ENCODE results near the gene HAO1. TPM values are rescaled to one million over a fixed set of nuclear protein-coding genes. Genes with fewer than 3 reads are reported as not detected.

HAO1 gene
- total and polyA plus RNA-seq, 5 donors from 2014 or later, result not detected

DNA sequence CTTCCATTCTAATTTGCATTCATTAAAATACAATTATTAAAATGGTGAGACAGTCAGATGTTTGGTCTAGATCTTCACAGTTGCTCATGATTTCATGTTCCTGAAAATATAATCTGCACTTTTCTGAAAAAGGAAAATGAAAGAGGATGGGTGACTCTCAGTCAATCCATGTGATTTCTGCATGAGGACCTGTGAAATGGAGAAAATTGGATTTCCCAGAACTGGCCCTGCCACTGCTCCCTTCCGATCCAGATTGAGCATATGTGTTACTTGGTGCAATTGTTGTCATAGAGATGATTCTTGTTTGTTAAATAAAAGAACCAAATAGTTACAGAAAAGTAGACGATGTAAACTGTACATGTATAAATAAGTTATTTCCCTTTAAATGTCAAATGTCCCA lies 37.4 kb downstream of the HAO1 start:
- no peak for DNase-seq
- no peak for ATAC-seq (ENCODE audit: low read depth in 2 of 2)
- Mint-ChIP-seq H3K9me3 (peaks cover 0 to 4% (median 0%) of the 10 kb centered on the region in 7 donors), H3K4me3 (no peak overlapping the region), H3K4me1 (no peaks in the 10 kb centered on the region), H3K27me3 (no peaks in the 10 kb centered on the region), H3K27ac (no peak overlapping the region), H3K36me3 (no peaks in the 10 kb centered on the region)
- H3K4me3 ChIP-seq (ENCODE audit: low read depth, low read length), result no peak overlapping the region
- H3K27ac ChIP-seq (ENCODE audit: insufficient read depth, low read length, poor library complexity, severe bottlenecking), result no peak overlapping the region
- H3K27me3 ChIP-seq (ENCODE audit: control insufficient read depth, insufficient read depth, low read length), result no peaks in the 10 kb centered on the region
- no peaks in the 10 kb centered on the region for H3K9me3 ChIP-seq (ENCODE audit: control insufficient read depth in 2 of 2, low read length in 2 of 2)
- H3K36me3 ChIP-seq (ENCODE audit: control insufficient read depth, insufficient read depth, low read length), result no peaks in the 10 kb centered on the region
- no peaks in the 10 kb centered on the region for H3K4me1 ChIP-seq (ENCODE audit: control insufficient read depth, insufficient read depth, low read length, poor library complexity, severe bottlenecking)

DNA sequence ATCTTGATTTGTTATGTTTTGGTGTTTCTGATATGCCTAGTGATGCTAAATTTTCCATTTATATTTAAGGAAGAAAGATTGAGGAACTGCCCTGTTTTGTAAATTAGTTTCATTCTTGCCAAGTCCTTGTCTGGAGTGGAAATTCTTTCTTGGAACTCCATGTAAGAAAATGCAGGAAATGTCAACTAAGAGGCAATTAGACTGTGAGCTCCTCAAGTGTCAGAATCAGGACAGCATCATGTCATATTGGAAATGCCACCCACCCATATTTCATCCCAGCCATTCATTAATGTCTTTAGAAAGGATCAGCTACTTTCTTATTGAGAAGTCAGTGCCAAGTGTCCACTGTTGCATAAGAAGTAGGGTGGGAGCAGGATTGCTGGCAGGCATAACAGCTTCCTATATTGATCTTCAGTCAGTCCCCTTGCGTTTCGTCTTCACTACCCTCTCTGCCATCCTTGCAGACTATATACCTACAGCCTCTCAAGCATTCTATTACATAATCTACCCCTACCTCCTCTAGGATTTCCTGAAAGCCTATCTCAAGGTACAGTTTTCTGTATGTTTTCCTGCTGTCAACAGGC lies 42.4 kb downstream of the HAO1 start:
- no peak for ATAC-seq (ENCODE audit: low read depth in 2 of 2)
- peaks cover 0 to 8% (median 0%) of the 10 kb centered on the region in 7 donors for H3K9me3 Mint-ChIP-seq
- H3K4me3 Mint-ChIP-seq, result no peak overlapping the region
- no peak overlapping the region for H3K4me3 ChIP-seq (ENCODE audit: low read depth, low read length)
- no peak overlapping the region for H3K27ac Mint-ChIP-seq
- H3K36me3 Mint-ChIP-seq, result no peaks in the 10 kb centered on the region
- no peaks in the 10 kb centered on the region for H3K9me3 ChIP-seq (ENCODE audit: control insufficient read depth in 2 of 2, low read length in 2 of 2)
- no peaks in the 10 kb centered on the region for H3K4me1 ChIP-seq (ENCODE audit: control insufficient read depth, insufficient read depth, low read length, poor library complexity, severe bottlenecking)
- H3K27ac ChIP-seq (ENCODE audit: insufficient read depth, low read length, poor library complexity, severe bottlenecking), result no peak overlapping the region
- H3K36me3 ChIP-seq (ENCODE audit: control insufficient read depth, insufficient read depth, low read length), result no peaks in the 10 kb centered on the region
- H3K27me3 Mint-ChIP-seq, result no peaks in the 10 kb centered on the region
- no peak for DNase-seq
- H3K4me1 Mint-ChIP-seq, result no peaks in the 10 kb centered on the region
- no peaks in the 10 kb centered on the region for H3K27me3 ChIP-seq (ENCODE audit: control insufficient read depth, insufficient read depth, low read length)

DNA sequence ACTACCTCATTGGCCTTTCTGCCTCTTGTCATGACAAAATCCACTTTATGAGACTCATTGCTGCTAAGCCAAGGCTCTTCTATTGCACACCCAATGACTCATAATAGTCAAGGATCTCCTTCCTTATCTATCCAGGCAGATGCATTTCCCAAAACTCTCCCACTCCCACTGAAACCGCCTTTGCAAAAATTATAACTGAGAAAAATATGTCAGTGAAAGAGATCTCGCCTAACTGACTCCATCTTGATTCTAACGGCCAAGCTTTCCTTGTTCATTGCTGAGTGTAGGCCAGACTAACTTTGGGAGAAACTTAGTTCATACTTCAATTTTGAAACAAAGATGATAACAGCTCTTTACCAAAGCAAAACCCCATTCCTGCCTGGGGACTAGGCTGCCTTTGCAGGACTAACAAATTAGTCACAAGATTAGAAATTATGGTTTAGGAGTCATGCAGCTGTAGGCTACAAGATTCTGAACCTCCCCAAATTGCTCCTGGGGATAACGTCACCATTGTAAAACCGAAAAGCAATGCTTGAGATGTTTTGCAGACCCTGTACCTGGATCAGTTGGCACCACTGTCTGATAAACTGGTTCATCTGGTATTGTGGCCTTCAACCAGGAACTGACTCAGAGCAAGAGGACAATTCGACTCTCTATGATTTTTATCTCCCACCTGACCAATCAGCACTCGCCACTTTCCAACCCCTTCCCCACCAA lies 47.1 kb downstream of the HAO1 start:
- Histone ChIP-seq H3K27ac (ENCODE audit: insufficient read depth, low read length, poor library complexity, severe bottlenecking) (no peak overlapping the region), H3K36me3 (ENCODE audit: control insufficient read depth, insufficient read depth, low read length) (no peaks in the 10 kb centered on the region), H3K4me3 (ENCODE audit: low read depth, low read length) (no peak overlapping the region), H3K27me3 (ENCODE audit: control insufficient read depth, insufficient read depth, low read length) (no peaks in the 10 kb centered on the region), H3K9me3 (ENCODE audit: control insufficient read depth in 2 of 2, low read length in 2 of 2) (no peaks in the 10 kb centered on the region), H3K4me1 (ENCODE audit: control insufficient read depth, insufficient read depth, low read length, poor library complexity, severe bottlenecking) (no peaks in the 10 kb centered on the region)
- Mint-ChIP-seq H3K4me1 (no peaks in the 10 kb centered on the region), H3K4me3 (no peak overlapping the region), H3K27me3 (no peaks in the 10 kb centered on the region), H3K27ac (no peak overlapping the region), H3K36me3 (no peaks in the 10 kb centered on the region), H3K9me3 (peaks cover 0 to 6% (median 4%) of the 10 kb centered on the region in 7 donors)
- ATAC-seq (ENCODE audit: low read depth in 2 of 2) (no peak), DNase-seq (no peak)

DNA sequence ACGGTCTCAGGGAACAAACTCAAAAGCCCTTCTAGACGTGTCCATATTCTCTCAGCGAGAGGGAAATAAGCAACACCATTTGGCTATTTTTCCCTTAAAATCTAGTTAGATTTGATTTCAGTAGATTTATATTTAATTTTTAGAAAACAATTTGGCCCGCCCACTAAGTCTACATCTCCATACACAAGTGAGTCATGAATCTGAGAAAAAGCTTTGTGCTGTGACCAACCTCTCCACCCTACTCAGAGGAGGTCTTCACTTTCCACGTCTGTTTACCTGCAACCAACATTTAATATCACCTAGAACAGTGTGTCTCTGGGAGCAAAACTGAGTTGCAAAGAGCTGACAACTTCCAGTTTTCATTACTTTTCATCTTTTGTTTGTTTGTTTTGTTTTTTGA lies 48.6 kb downstream of the HAO1 start:
- no peak for ATAC-seq (ENCODE audit: low read depth in 2 of 2)
- H3K4me1 ChIP-seq (ENCODE audit: control insufficient read depth, insufficient read depth, low read length, poor library complexity, severe bottlenecking), result no peaks in the 10 kb centered on the region
- no peak overlapping the region for H3K4me3 ChIP-seq (ENCODE audit: low read depth, low read length)
- Mint-ChIP-seq H3K4me1 (no peaks in the 10 kb centered on the region), H3K36me3 (no peaks in the 10 kb centered on the region), H3K27me3 (no peaks in the 10 kb centered on the region), H3K9me3 (peaks cover 0 to 6% (median 4%) of the 10 kb centered on the region in 7 donors), H3K27ac (no peak overlapping the region), H3K4me3 (no peak overlapping the region)
- H3K36me3 ChIP-seq (ENCODE audit: control insufficient read depth, insufficient read depth, low read length), result no peaks in the 10 kb centered on the region
- DNase-seq, result no peak
- H3K27ac ChIP-seq (ENCODE audit: insufficient read depth, low read length, poor library complexity, severe bottlenecking), result no peak overlapping the region
- H3K27me3 ChIP-seq (ENCODE audit: control insufficient read depth, insufficient read depth, low read length), result no peaks in the 10 kb centered on the region
- no peaks in the 10 kb centered on the region for H3K9me3 ChIP-seq (ENCODE audit: control insufficient read depth in 2 of 2, low read length in 2 of 2)

DNA sequence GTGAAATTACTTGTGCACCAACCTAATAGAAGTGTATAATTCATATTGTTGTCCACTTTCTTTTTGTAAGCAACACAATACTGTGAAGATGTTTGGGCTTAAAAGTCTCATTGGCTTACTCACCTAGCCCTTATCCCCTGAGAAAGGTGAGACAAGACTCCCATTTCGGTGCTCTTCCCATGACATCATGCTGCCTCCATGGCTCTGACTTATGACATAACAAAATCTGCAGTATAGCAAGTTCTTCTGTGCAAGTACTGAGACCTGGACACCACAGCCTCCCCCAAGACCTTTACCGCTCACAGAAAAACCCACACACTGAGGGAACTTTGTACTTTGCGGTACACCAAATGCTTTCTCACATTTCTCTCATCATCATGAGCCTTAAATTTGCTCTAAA lies 50.5 kb downstream of the HAO1 start:
- Histone ChIP-seq H3K4me3 (ENCODE audit: low read depth, low read length) (no peak overlapping the region), H3K4me1 (ENCODE audit: control insufficient read depth, insufficient read depth, low read length, poor library complexity, severe bottlenecking) (no peaks in the 10 kb centered on the region), H3K27ac (ENCODE audit: insufficient read depth, low read length, poor library complexity, severe bottlenecking) (no peak overlapping the region), H3K9me3 (ENCODE audit: control insufficient read depth in 2 of 2, low read length in 2 of 2) (no peaks in the 10 kb centered on the region), H3K27me3 (ENCODE audit: control insufficient read depth, insufficient read depth, low read length) (no peaks in the 10 kb centered on the region), H3K36me3 (ENCODE audit: control insufficient read depth, insufficient read depth, low read length) (no peaks in the 10 kb centered on the region)
- Mint-ChIP-seq H3K4me1 (no peaks in the 10 kb centered on the region), H3K36me3 (no peaks in the 10 kb centered on the region), H3K9me3 (peaks cover 0 to 6% (median 3%) of the 10 kb centered on the region in 7 donors), H3K4me3 (no peak overlapping the region), H3K27ac (no peak overlapping the region), H3K27me3 (no peaks in the 10 kb centered on the region)
- no peak for ATAC-seq (ENCODE audit: low read depth in 2 of 2)
- DNase-seq, result no peak

DNA sequence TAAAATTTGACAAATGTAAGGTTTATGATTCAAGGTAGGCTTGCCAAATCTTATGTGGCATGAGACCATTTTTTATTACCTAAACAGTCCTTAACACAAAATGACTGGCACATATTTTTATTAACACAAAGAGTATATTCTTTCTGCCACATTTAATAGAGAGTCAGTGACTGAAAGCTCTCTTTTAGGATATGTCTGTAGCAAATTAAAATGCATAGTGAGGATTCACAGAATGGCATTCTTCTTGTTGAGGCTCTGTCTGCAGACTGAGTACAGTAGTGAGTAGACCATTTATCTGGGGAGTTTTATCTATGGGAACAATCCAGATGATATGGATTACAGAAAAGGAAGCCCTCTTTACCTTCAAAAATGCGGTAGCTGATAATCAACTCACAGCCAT lies 56.5 kb downstream of the HAO1 start:
- H3K4me3 ChIP-seq (ENCODE audit: low read depth, low read length), result no peak overlapping the region
- Mint-ChIP-seq H3K27ac (no peak overlapping the region), H3K4me3 (no peak overlapping the region), H3K36me3 (no peaks in the 10 kb centered on the region), H3K9me3 (peaks cover 0 to 4% (median 0%) of the 10 kb centered on the region in 7 donors), H3K4me1 (no peaks in the 10 kb centered on the region), H3K27me3 (no peaks in the 10 kb centered on the region)
- no peaks in the 10 kb centered on the region for H3K36me3 ChIP-seq (ENCODE audit: control insufficient read depth, insufficient read depth, low read length)
- no peaks in the 10 kb centered on the region for H3K27me3 ChIP-seq (ENCODE audit: control insufficient read depth, insufficient read depth, low read length)
- H3K4me1 ChIP-seq (ENCODE audit: control insufficient read depth, insufficient read depth, low read length, poor library complexity, severe bottlenecking), result no peaks in the 10 kb centered on the region
- ATAC-seq (ENCODE audit: low read depth in 2 of 2), result no peak
- no peak overlapping the region for H3K27ac ChIP-seq (ENCODE audit: insufficient read depth, low read length, poor library complexity, severe bottlenecking)
- DNase-seq, result no peak
- H3K9me3 ChIP-seq (ENCODE audit: control insufficient read depth in 2 of 2, low read length in 2 of 2), result no peaks in the 10 kb centered on the region

DNA sequence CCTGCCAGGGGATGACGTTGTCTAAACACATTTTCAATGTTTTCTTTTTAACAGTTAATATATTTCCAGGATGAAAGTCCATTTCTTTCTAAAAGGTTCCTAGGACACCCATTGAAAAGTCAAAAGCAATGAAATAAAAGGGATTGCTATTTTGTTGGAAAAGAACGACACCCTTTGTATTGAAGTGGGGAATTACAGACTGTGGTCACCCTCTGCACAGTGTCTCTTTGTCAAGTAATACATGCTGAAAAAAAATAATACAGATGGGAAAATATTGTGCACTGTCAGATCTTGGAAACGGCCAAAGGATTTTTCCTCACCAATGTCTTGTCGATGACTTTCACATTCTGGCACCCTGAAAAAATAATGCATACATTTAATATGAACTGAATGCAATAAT lies 56.9 kb downstream of the HAO1 start:
- no peaks in the 10 kb centered on the region for H3K27me3 Mint-ChIP-seq
- no peaks in the 10 kb centered on the region for H3K9me3 ChIP-seq (ENCODE audit: control insufficient read depth in 2 of 2, low read length in 2 of 2)

DNA sequence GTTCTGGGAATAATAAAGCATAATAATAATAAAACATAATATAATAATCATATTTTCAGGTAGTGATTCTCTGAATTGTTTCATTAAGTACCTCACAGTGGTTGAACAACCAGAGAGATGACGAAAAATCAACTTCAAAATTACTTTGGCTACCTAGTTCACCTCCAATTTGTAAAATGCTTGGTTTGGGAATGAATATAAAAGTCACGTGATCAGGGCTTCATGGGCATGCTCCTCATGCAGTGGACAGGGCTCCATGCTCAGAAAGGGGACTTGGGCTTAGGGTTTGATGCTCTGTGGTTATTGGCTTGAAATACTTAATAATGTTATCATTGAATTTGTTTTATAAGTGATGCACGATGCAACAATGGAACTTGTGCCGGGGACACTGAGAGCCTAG lies 58.2 kb downstream of the HAO1 start:
- no peak overlapping the region for H3K4me3 Mint-ChIP-seq
- DNase-seq (no peak), ATAC-seq (ENCODE audit: low read depth in 2 of 2) (no peak)
- Histone ChIP-seq H3K4me3 (ENCODE audit: low read depth, low read length) (no peak overlapping the region), H3K36me3 (ENCODE audit: control insufficient read depth, insufficient read depth, low read length) (no peaks in the 10 kb centered on the region), H3K27me3 (ENCODE audit: control insufficient read depth, insufficient read depth, low read length) (no peaks in the 10 kb centered on the region), H3K4me1 (ENCODE audit: control insufficient read depth, insufficient read depth, low read length, poor library complexity, severe bottlenecking) (no peaks in the 10 kb centered on the region), H3K27ac (ENCODE audit: insufficient read depth, low read length, poor library complexity, severe bottlenecking) (no peak overlapping the region), H3K9me3 (ENCODE audit: control insufficient read depth in 2 of 2, low read length in 2 of 2) (no peaks in the 10 kb centered on the region)
- H3K9me3 Mint-ChIP-seq, result peaks cover 0 to 4% (median 0%) of the 10 kb centered on the region in 7 donors
- H3K27ac Mint-ChIP-seq, result no peak overlapping the region
- no peaks in the 10 kb centered on the region for H3K36me3 Mint-ChIP-seq
- no peaks in the 10 kb centered on the region for H3K4me1 Mint-ChIP-seq
- peaks cover 6% of the 10 kb centered on the region for H3K27me3 Mint-ChIP-seq

More for the DNA sequence above, 56.9 kb downstream of the HAO1 start:
- no peak for DNase-seq
- Histone ChIP-seq H3K4me1 (ENCODE audit: control insufficient read depth, insufficient read depth, low read length, poor library complexity, severe bottlenecking) (no peaks in the 10 kb centered on the region), H3K36me3 (ENCODE audit: control insufficient read depth, insufficient read depth, low read length) (no peaks in the 10 kb centered on the region), H3K27me3 (ENCODE audit: control insufficient read depth, insufficient read depth, low read length) (no peaks in the 10 kb centered on the region), H3K27ac (ENCODE audit: insufficient read depth, low read length, poor library complexity, severe bottlenecking) (no peak overlapping the region), H3K4me3 (ENCODE audit: low read depth, low read length) (no peak overlapping the region)
- no peak overlapping the region for H3K4me3 Mint-ChIP-seq
- no peaks in the 10 kb centered on the region for H3K36me3 Mint-ChIP-seq
- no peak overlapping the region for H3K27ac Mint-ChIP-seq
- H3K4me1 Mint-ChIP-seq, result no peaks in the 10 kb centered on the region
- ATAC-seq (ENCODE audit: low read depth in 2 of 2), result no peak
- H3K9me3 Mint-ChIP-seq, result peaks cover 0 to 4% (median 0%) of the 10 kb centered on the region in 7 donors
